Activated T-helper 2 cell treated with anti-CD3 and anti-CD28 coated beads, Interferon-gamma antibody, Interleukin-2, Interleukin-4, amounts not matched to agents 10 μg/mL and 5 μg/mL and 100 μg/mL, durations not matched to agents 14 hours and 24 hours and 36 hours (primary cell): ENCODE results near the gene DOCK7. TPM values are rescaled to one million over a fixed set of nuclear protein-coding genes. Genes with fewer than 3 reads are reported as not detected.
"Not testable (repeated sequence)": the region's sequence is repeated elsewhere in the genome, so short reads cannot be mapped to it uniquely, and the experiment has no call there.

ENCODE experiments used
- DNase-seq: peaks from one replicate; pipeline ENCODE4 v3.0.0; 2021; ENCODE audit warnings: low spot score
- H3K27ac Mint-ChIP-seq: one replicate; pipeline ENCODE4 v1.8.0; 2021; ENCODE audit warnings: mixed read lengths
- H3K27me3 Mint-ChIP-seq: one replicate; pipeline ENCODE4 v1.8.0; 2021; ENCODE audit warnings: low read depth, mixed read lengths
- H3K36me3 Mint-ChIP-seq: one replicate; pipeline ENCODE4 v1.8.0; 2021; ENCODE audit warnings: low read depth, mixed read lengths
- H3K4me1 Mint-ChIP-seq: one replicate; pipeline ENCODE4 v1.8.0; 2021; ENCODE audit warnings: low read depth, mixed read lengths
- H3K4me3 Mint-ChIP-seq: one replicate; pipeline ENCODE4 v1.8.0; 2021; ENCODE audit warnings: low read depth, mild to moderate bottlenecking, moderate library complexity, mixed read lengths
- H3K9me3 Mint-ChIP-seq: one replicate; pipeline ENCODE4 v1.8.0; 2021; ENCODE audit warnings: mixed read lengths
- intact Hi-C: fragments of 100-400 bp; cut with micrococcal nuclease; formaldehyde crosslinking; loops from one replicate; pipeline ENCODE4 v1.15.1; 2023
- total RNA-seq: library from RNA; stranded (reverse); gene quantifications from 2 replicates; pipeline ENCODE4 v1.2.3, GENCODE V29; 2022

The DOCK7 gene
- total RNA-seq, 1 donor from 2014 or later: 17.8 TPM

- Mint-ChIP-seq H3K36me3 (no peaks in the 10 kb centered on the region), H3K4me3 (no peak overlapping the region), H3K27ac (no peak overlapping the region), H3K27me3 (no peaks in the 10 kb centered on the region), H3K4me1 (peaks cover 4% of the 10 kb centered on the region), H3K9me3 (no peaks in the 10 kb centered on the region)
- no peak for DNase-seq
- intact Hi-C loops: no loop called here
These were observed 151.3 kb downstream of the DOCK7 start for GRCh38 chr1:62536865-62537264.

- Mint-ChIP-seq H3K4me1 (no peaks in the 10 kb centered on the region), H3K36me3 (no peaks in the 10 kb centered on the region), H3K27ac (no peak overlapping the region), H3K27me3 (no peaks in the 10 kb centered on the region), H3K9me3 (no peaks in the 10 kb centered on the region), H3K4me3 (no peak overlapping the region)
- intact Hi-C loops: no loop called here
- no peak for DNase-seq
These were observed 157.6 kb downstream of the DOCK7 start for GRCh38 chr1:62530516-62531154.

- H3K27ac Mint-ChIP-seq: no peak overlapping the region
- no peaks in the 10 kb centered on the region for H3K27me3 Mint-ChIP-seq
- intact Hi-C loops: no loop called here
- no peak for DNase-seq
- H3K36me3 Mint-ChIP-seq: no peaks in the 10 kb centered on the region
- no peaks in the 10 kb centered on the region for H3K4me1 Mint-ChIP-seq
- no peak overlapping the region for H3K4me3 Mint-ChIP-seq
- H3K9me3 Mint-ChIP-seq: no peaks in the 10 kb centered on the region
These were observed 159.0 kb downstream of the DOCK7 start for GRCh38 chr1:62529227-62529626.

- no peak for DNase-seq
- no peak overlapping the region for H3K4me3 Mint-ChIP-seq
- H3K27ac Mint-ChIP-seq: no peak overlapping the region
- H3K27me3 Mint-ChIP-seq: no peaks in the 10 kb centered on the region
- no peaks in the 10 kb centered on the region for H3K9me3 Mint-ChIP-seq
- intact Hi-C loops: no loop called here
- H3K4me1 Mint-ChIP-seq: no peaks in the 10 kb centered on the region
- H3K36me3 Mint-ChIP-seq: no peaks in the 10 kb centered on the region
These were observed 160.2 kb downstream of the DOCK7 start for GRCh38 chr1:62528015-62528414.

DNA sequence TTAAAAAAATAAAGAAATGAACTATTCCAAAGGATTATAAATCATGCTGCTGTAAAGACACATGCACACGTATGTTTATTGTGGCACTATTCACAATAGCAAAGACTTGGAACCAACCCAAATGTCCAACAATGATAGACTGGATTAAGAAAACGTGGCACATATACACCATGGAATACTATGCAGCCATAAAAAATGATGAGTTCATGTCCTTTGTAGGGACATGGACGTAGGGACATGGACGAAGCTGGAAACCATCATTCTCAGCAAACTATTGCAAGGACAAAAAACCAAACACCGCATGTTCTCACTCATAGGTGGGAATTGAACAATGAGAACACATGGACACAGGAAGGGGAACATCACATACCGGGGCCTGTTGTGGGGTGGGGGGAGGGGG lies 160.8 kb downstream of the DOCK7 start:
- H3K36me3 Mint-ChIP-seq, intact Hi-C loops, H3K9me3 Mint-ChIP-seq, H3K4me1 Mint-ChIP-seq, DNase-seq, H3K27ac Mint-ChIP-seq, H3K4me3 Mint-ChIP-seq, H3K27me3 Mint-ChIP-seq: not testable (repeated sequence)

- Mint-ChIP-seq H3K4me3 (no peak overlapping the region), H3K4me1 (no peaks in the 10 kb centered on the region), H3K9me3 (peaks cover 7% of the 10 kb centered on the region), H3K27me3 (no peaks in the 10 kb centered on the region), H3K27ac (no peak overlapping the region), H3K36me3 (peaks cover under 1% of the 10 kb centered on the region)
- DNase-seq: no peak
- intact Hi-C loops: no loop called here
These were observed 164.3 kb downstream of the DOCK7 start for GRCh38 chr1:62523860-62524259.

DNA sequence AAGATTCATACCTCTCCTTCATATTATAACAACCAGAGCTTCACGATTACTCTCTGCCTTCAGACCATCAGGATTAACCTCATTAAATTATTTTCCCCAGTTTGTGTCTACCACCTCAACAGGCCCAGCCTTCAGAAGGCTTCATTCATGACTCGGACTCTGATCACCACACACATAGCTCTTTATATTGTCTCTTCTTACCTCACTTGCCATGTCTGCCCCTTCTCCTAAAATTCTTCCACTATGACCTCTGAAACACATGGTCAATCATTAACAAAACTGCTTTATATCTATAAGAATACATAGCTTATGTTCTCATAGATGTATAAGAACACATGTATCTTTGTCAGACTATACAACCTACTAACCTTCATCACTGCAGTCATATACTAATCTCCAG lies 171.6 kb downstream of the DOCK7 start:
- DNase-seq: no peak
- peaks cover 12% of the 10 kb centered on the region for H3K9me3 Mint-ChIP-seq
- no peaks in the 10 kb centered on the region for H3K27me3 Mint-ChIP-seq
- peaks cover 9% of the 10 kb centered on the region for H3K36me3 Mint-ChIP-seq
- H3K27ac Mint-ChIP-seq: no peak overlapping the region
- H3K4me1 Mint-ChIP-seq: no peaks in the 10 kb centered on the region
- intact Hi-C loops: no loop called here
- no peak overlapping the region for H3K4me3 Mint-ChIP-seq

GRCh38 chr1:62514746-62515423 lies 173.3 kb downstream of the DOCK7 start:
- DNase-seq: no peak
- Mint-ChIP-seq H3K27me3 (no peaks in the 10 kb centered on the region), H3K4me3 (no peak overlapping the region), H3K9me3 (peaks cover 12% of the 10 kb centered on the region), H3K4me1 (no peaks in the 10 kb centered on the region), H3K36me3 (peaks cover 9% of the 10 kb centered on the region), H3K27ac (no peak overlapping the region)
- intact Hi-C loops: no loop called here

- DNase-seq: no peak
- intact Hi-C loops: no loop called here
- H3K27me3 Mint-ChIP-seq: no peaks in the 10 kb centered on the region
- no peak overlapping the region for H3K4me3 Mint-ChIP-seq
- peaks cover 4% of the 10 kb centered on the region for H3K36me3 Mint-ChIP-seq
- H3K9me3 Mint-ChIP-seq: no peaks in the 10 kb centered on the region
- H3K27ac Mint-ChIP-seq: no peak overlapping the region
- H3K4me1 Mint-ChIP-seq: no peaks in the 10 kb centered on the region
These were observed 175.2 kb downstream of the DOCK7 start for GRCh38 chr1:62513013-62513412.

DNA sequence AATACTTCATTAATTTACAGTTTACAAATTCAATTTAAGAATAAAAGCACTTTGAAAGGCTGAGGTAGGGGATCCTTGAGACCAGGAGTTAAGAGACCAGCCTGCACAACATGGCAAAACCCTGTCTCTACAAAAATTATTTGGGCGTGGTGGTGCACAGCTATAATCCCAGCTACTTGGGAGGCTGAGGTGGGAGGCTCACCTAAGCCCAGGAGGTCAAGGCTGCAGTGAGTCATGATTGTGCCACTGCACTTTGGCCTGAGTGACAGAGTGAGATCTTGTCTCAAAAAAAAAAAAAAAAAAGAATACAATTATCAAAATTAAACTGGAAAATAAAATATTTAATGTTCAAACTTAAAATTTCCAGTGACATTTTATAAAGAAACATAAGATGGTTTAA lies 179.2 kb downstream of the DOCK7 start:
- intact Hi-C loops: no loop called here
- Mint-ChIP-seq H3K27me3 (no peaks in the 10 kb centered on the region), H3K4me3 (no peak overlapping the region), H3K36me3 (peaks cover 4% of the 10 kb centered on the region), H3K4me1 (no peaks in the 10 kb centered on the region), H3K27ac (no peak overlapping the region), H3K9me3 (no peaks in the 10 kb centered on the region)
- DNase-seq: no peak

DNA sequence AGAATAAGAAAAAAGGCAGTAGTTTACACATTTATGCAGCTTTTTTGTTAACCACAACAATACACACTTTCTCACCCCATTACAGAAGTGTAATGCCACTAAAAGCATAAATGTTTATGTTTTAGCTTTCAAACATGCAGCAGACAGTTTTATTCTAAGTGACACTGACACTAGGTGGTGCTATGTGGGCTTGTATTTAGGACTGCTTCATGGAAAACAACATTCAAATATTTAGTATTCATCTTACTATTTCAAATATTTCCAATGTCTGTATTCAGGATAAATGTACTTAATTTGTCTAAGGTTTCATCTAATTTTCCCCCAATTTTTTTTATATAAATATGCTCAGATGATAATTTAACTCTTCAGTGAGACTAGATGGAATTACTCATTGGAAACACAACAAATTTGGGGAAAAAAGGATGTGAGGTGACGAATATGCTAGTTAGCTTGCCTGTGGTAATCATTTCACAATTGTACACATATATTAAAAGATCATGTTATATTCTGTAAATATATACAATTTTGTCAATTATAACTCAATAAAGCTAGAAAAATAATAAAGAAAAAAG lies 179.9 kb downstream of the DOCK7 start:
- intact Hi-C loops: no loop called here
- H3K27me3 Mint-ChIP-seq: no peaks in the 10 kb centered on the region
- DNase-seq: no peak
- no peak overlapping the region for H3K27ac Mint-ChIP-seq
- peaks cover 4% of the 10 kb centered on the region for H3K36me3 Mint-ChIP-seq
- H3K4me1 Mint-ChIP-seq: no peaks in the 10 kb centered on the region
- H3K4me3 Mint-ChIP-seq: no peak overlapping the region
- no peaks in the 10 kb centered on the region for H3K9me3 Mint-ChIP-seq

DNA sequence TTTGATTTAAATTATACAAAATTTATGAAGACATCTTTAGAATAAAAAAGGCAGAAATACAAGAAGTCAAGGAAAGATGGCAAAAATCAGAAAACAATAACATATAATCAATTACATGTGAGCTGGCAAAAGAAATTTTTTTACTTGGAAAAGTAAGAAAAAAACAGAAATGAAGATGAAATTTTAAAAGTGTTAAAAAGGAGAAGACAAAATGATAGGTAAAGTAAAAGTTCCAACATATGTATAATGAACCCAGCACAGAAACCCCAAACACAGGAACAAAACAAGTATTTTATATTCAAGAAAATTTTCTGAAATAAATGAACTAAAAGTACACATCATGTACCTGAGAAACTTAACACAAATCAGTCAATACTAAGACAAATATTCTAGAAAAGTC lies 188.0 kb downstream of the DOCK7 start:
- H3K27ac Mint-ChIP-seq: no peak overlapping the region
- no peaks in the 10 kb centered on the region for H3K9me3 Mint-ChIP-seq
- H3K4me1 Mint-ChIP-seq: no peaks in the 10 kb centered on the region
- DNase-seq: no peak
- intact Hi-C loops: no loop called here
- no peaks in the 10 kb centered on the region for H3K36me3 Mint-ChIP-seq
- no peak overlapping the region for H3K4me3 Mint-ChIP-seq
- no peaks in the 10 kb centered on the region for H3K27me3 Mint-ChIP-seq

GRCh38 chr1:62494137-62494536 lies 194.0 kb downstream of the DOCK7 start:
- Mint-ChIP-seq H3K36me3 (no peaks in the 10 kb centered on the region), H3K4me1 (no peaks in the 10 kb centered on the region), H3K4me3 (no peak overlapping the region), H3K27ac (no peak overlapping the region), H3K9me3 (no peaks in the 10 kb centered on the region), H3K27me3 (no peaks in the 10 kb centered on the region)
- intact Hi-C loops: no loop called here
- no peak for DNase-seq
